Ovary (tissue), 9 donors: ENCODE results near the gene IP6K1. TPM values are rescaled to one million over a fixed set of nuclear protein-coding genes. Genes with fewer than 3 reads are reported as not detected.

Experiments used
- DNase-seq, 5 donors: peaks; one replicate each; pipeline ENCODE4 v3.0.0-alpha.2; 2019 to 2020
- H3K27ac ChIP-seq, 2 donors: fragments of 200-600 bp; one replicate each; pipeline versions ENCODE4 v1.5.1 to v1.8.0; 2019 to 2022
- H3K27me3 ChIP-seq: fragments of 200-600 bp; one replicate; pipeline ENCODE4 v1.8.0; 2022
- H3K36me3 ChIP-seq: fragments of 200-600 bp; sonication (generic); one replicate; pipeline ENCODE4 v1.5.1; 2019
- H3K4me1 ChIP-seq: one replicate; pipeline ENCODE4 v1.8.1; 2013; ENCODE audit warnings: mild to moderate bottlenecking, moderate library complexity; ENCODE audit not compliant: insufficient read depth
- H3K4me3 ChIP-seq: fragments of 200-600 bp; sonication (generic); one replicate; pipeline ENCODE4 v1.5.1; 2017
- H3K9me3 ChIP-seq, 2 donors: fragments of 200-600 bp in 1 of 2; sonication (generic) in 1 of 2; one replicate each; pipeline versions ENCODE4 v1.5.1 to v1.8.1; 2013 to 2019; ENCODE audit warnings: mild to moderate bottlenecking in 1 of 2, moderate library complexity in 1 of 2
- CTCF ChIP-seq, 3 donors: fragments of 450-650 bp in 2 of 3; fragments of 200-600 bp in 1 of 3; IDR thresholded peaks; one replicate each; pipeline versions ENCODE4 v1.5.1 to v1.8.0; 2016 to 2022; ENCODE audit warnings: antibody characterized with exemption in 3 of 3, mild to moderate bottlenecking in 1 of 3
- EP300 ChIP-seq: sonication (generic); formaldehyde crosslinking; IDR thresholded peaks from one replicate; pipeline ENCODE4 v1.6.1; 2017; ENCODE audit warnings: antibody characterized with exemption
- POLR2A ChIP-seq: fragments of 450-650 bp; IDR thresholded peaks from one replicate; pipeline ENCODE4 v1.6.1; 2017; ENCODE audit warnings: antibody characterized with exemption, mild to moderate bottlenecking, moderate library complexity
- WGBS, 3 donors: extraction: QIAGEN DNeasy Blood & Tissue Kit in 1 of 3; methylation state at CpG; one replicate each; pipeline versions ENCODE4 v1.1.5 to v1.1.7; 2013 to 2017; 5-methylcytosine and 5-hydroxymethylcytosine counted together
- intact Hi-C, 4 donors: fragments of 100-400 bp; cut with DNase I; formaldehyde crosslinking; loops; one replicate each; pipeline versions ENCODE4 v1.11.0 to v1.15.1; 2022 to 2023
- polyA plus RNA-seq, 2 donors: library from polyadenylated mRNA; stranded (reverse); fragments of 200-250 nt in 1 of 2; fragments of 350-450 nt in 1 of 2; fragmentation: Illumina TruSeq in 1 of 2; extraction: RNeasy Lipid Tissue Mini Kit (QIAGEN cat#74804) in 1 of 2; gene quantifications; one replicate each; pipeline ENCODE4 v1.2.3, GENCODE V29; 2013 to 2014
- total RNA-seq, 7 donors: library from RNA; depleted of rRNA in 2 of 7; stranded (reverse); fragments of >200 nt in 2 of 7; fragmentation: NEBNext Ultra II Directional in 3 of 7; extraction: Animal tissue kit (Norgen Biotek cat#: 25700) in 3 of 7; gene quantifications; one replicate each; pipeline versions ENCODE4 v1.1.0 to v1.2.4, GENCODE V29; 2016 to 2023
- donor health status: DM: no; HTN: no; CAD: no; lungs with moderate emphysema.
- donor health status: DM: no; HTN: no; CAD: no.
- donor health status: Bipolar disorder and iron deficiency.
- donor health status: DM: yes; HTN: yes; CAD: no.
- donor health status: DM: no; HTN: no; CAD: no.
- donor health status: DM: yes; HTN: yes; CAD: no.

Gene IP6K1
- total and polyA plus RNA-seq, 9 donors = 27.9 to 52.4 (median 47.0) TPM

DNA sequence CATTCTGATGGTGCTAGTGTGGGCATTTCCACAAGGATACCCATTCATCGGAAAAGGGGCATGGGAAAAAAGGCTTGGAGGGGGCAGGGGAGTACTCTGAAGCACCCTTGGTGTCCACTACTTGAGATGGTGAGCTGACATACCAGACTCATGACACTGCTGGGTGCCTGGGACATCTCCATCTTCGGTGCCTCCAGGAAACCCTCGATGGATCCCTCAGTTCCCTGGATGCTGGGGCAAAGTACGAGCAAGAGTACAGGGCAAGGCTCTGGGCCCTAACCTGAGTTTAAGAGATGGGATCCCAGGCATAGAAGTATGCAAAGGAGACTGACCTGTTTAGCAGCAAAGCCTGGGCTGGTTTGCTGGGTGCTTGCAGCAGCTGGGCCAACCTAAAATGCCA, 5.2 kb upstream of the IP6K1 start:
- 90 to 95% (median 93%) methylated on average over 4 of the region's 4 CpGs for WGBS, 3 donors
- DNase-seq = peak in 2 of 5 donors; percentile 4 to 7
- H3K27ac ChIP-seq = no peak overlapping the region
- intact Hi-C loops = no loop called here
- TF ChIP-seq EP300 (no peak), POLR2A (no peak), CTCF (IDR thresholded peaks at IDR 0.05) (no peak)
- no peaks in the 10 kb centered on the region for H3K9me3 ChIP-seq
- H3K27me3 ChIP-seq = no peaks in the 10 kb centered on the region
- H3K4me1 ChIP-seq = peaks cover 5% of the 10 kb centered on the region
- H3K4me3 ChIP-seq = no peak overlapping the region
- no peaks in the 10 kb centered on the region for H3K36me3 ChIP-seq

DNA sequence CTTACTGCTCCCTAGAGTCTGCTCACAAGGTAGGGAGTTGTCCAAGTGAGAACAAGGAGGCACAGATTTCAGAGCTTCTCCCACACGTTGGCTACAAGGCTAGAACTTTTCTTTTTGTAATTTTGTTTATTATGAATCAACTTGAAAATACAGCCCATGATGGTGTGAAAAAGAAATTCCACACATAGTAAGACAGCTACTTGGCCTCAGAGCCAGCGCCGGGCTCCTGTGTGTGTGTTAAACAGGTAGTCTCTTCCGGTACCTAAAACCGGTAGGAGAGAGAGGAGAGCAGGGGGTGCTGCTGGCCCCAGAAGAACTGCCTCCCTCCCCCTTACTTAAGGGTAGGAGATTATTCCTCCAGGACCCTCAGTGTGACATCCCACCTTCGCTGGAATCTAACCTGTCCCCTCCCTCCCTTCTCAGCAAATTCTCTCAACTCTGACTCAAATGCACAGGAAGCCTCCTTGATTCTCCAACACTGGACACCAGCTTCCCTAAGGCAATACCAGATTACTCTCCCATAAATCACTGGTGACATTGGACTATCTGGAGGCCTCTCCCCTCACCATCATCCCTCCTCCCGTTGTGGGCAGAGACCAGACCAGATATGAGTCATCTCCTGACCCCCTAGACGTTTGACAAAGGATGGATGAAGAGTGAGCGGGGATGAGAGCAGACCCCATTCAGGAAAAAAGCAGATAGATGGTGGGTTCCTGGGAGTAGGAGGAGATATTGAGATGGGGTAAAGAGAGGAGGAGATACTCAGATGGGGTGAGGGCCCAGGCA, 4.5 kb upstream of the IP6K1 start:
- intact Hi-C loops = no loop called here
- no peaks in the 10 kb centered on the region for H3K36me3 ChIP-seq
- peak in 2 of 5 donors; percentile 8 to 15 for DNase-seq
- H3K4me1 ChIP-seq = peaks cover 5% of the 10 kb centered on the region
- TF ChIP-seq POLR2A (no peak), CTCF (IDR thresholded peaks at IDR 0.05) (no peak), EP300 (no peak)
- H3K4me3 ChIP-seq = no peak overlapping the region
- no peak overlapping the region for H3K27ac ChIP-seq
- H3K27me3 ChIP-seq = no peaks in the 10 kb centered on the region
- no peaks in the 10 kb centered on the region for H3K9me3 ChIP-seq
- 41 to 47% (median 46%) methylated on average over 9 of the region's 9 CpGs for WGBS, 3 donors

- H3K27ac ChIP-seq = no peak overlapping the region
- intact Hi-C loops = loop anchor here in 1 of 4 donors (5.0 kb wide), 1 partner anchor 66 kb away; the partner anchor contains the start of gene GMPPB
- DNase-seq = peak in 1 of 5 donors; percentile 24
- no peaks in the 10 kb centered on the region for H3K9me3 ChIP-seq
- H3K4me3 ChIP-seq = no peak overlapping the region
- peaks cover 12% of the 10 kb centered on the region for H3K4me1 ChIP-seq
- TF ChIP-seq POLR2A = no peak
- TF ChIP-seq CTCF (IDR thresholded peaks at IDR 0.05) = no peak
- TF ChIP-seq EP300 = no peak
- 90 to 96% (median 92%) methylated on average over 2 of the region's 2 CpGs for WGBS, 3 donors
- no peaks in the 10 kb centered on the region for H3K27me3 ChIP-seq
- no peaks in the 10 kb centered on the region for H3K36me3 ChIP-seq
These were observed 1.7 kb upstream of the IP6K1 start for GRCh38 chr3:49788056-49788455.

GRCh38 chr3:49787536-49787935, 1.2 kb upstream of the IP6K1 start:
- Histone ChIP-seq H3K4me3 (no peak overlapping the region), H3K4me1 (peaks cover 12% of the 10 kb centered on the region), H3K27me3 (no peaks in the 10 kb centered on the region), H3K36me3 (no peaks in the 10 kb centered on the region), H3K27ac (peak overlapping the region; percentile 87 to 94), H3K9me3 (no peaks in the 10 kb centered on the region)
- WGBS, 3 donors = 89% methylated on average over 5 of the region's 5 CpGs
- TF ChIP-seq CTCF (IDR thresholded peaks at IDR 0.05) (no peak), EP300 (no peak), POLR2A (no peak)
- intact Hi-C loops = loop anchor here in 2 of 4 donors (2.0 to 5.0 kb wide), 2 partner anchors 65 kb away; partner anchors contain the start of gene GMPPB (in 2 of the 2)
- peak in 1 of 5 donors; percentile 25 for DNase-seq
